Breast epithelium (tissue), 4 donors: Measurements from ENCODE around the gene TBC1D32. TPM values are rescaled to one million over a fixed set of nuclear protein-coding genes. Genes with fewer than 3 reads are reported as not detected.
"Not testable (repeated sequence)": the region's sequence is repeated elsewhere in the genome, so short reads cannot be mapped to it uniquely, and the experiment has no call there.

Experiments used
- DNase-seq, 2 donors: peaks; one replicate each; pipeline ENCODE4 v3.0.0-alpha.2; 2019; ENCODE audit warnings: low spot score in 2 of 2
- H3K27ac ChIP-seq, 2 donors: fragments of 200-600 bp; sonication (generic) in 1 of 2; one replicate each; pipeline ENCODE4 v1.5.1; 2016 to 2019; ENCODE audit warnings: mild to moderate bottlenecking in 1 of 2
- H3K27me3 ChIP-seq, 2 donors: fragments of 200-600 bp; sonication (generic) in 1 of 2; one replicate each; pipeline versions ENCODE4 v1.5.1 to v1.6.0; 2017 to 2019; ENCODE audit warnings: control low read depth in 1 of 2, mild to moderate bottlenecking in 1 of 2
- H3K36me3 ChIP-seq: fragments of 200-600 bp; one replicate; pipeline ENCODE4 v1.5.1; 2019
- H3K4me1 ChIP-seq, 2 donors: fragments of 200-600 bp; sonication (generic); one replicate each; pipeline ENCODE4 v1.5.1; 2016 to 2019; ENCODE audit warnings: control low read depth in 1 of 2
- H3K4me3 ChIP-seq, 3 donors: fragments of 200-600 bp; sonication (generic); 1 replicate in 2 of 3; 2 replicates in 1 of 3; pipeline ENCODE4 v1.5.1; 2016 to 2019; ENCODE audit warnings: mild to moderate bottlenecking in 3 of 3, moderate library complexity in 2 of 3
- H3K9me3 ChIP-seq, 2 donors: fragments of 200-600 bp; sonication (generic) in 1 of 2; one replicate each; pipeline ENCODE4 v1.5.1; 2016 to 2019; ENCODE audit warnings: control low read depth in 1 of 2
- CTCF ChIP-seq, 3 donors: fragments of 450-650 bp; IDR thresholded peaks; one replicate each; pipeline ENCODE4 v1.5.1; 2016 to 2017; ENCODE audit warnings: antibody characterized with exemption in 3 of 3, mild to moderate bottlenecking in 3 of 3, moderate library complexity in 3 of 3
- POLR2A ChIP-seq: fragments of 450-650 bp; IDR thresholded peaks from one replicate; pipeline ENCODE4 v1.6.1; 2016; ENCODE audit warnings: antibody characterized with exemption, mild to moderate bottlenecking, moderate library complexity
- POLR2AphosphoS5 ChIP-seq, 3 donors: sonication (generic); formaldehyde crosslinking; IDR thresholded peaks; one replicate each; pipeline ENCODE4 v1.6.1; 2017; ENCODE audit warnings: antibody characterized with exemption in 3 of 3
- intact Hi-C: fragments of 100-400 bp; cut with DNase I; formaldehyde crosslinking; loops from one replicate; pipeline ENCODE4 v1.15.1; 2023; ENCODE audit warnings: low total_unique reads
- total RNA-seq, 3 donors: library from RNA; depleted of rRNA; stranded (reverse); fragments of >200 nt; gene quantifications; one replicate each; pipeline ENCODE4 v1.1.0, GENCODE V29; 2016

The TBC1D32 gene
- total RNA-seq = 10 to 100 TPM in 2 of 3 donors, 1 to 10 TPM in 1; 5.8 to 26.3 (median 18.7) TPM

GRCh38 chr6:121334299-121335086, at the start of gene TBC1D32:
Gene TBC1D32, minus strand, starts transcription at chr6:121334480. Its CDS starts 50 bp downstream, at chr6:121334430.
- TF ChIP-seq POLR2AphosphoS5 (IDR thresholded peaks at IDR 0.05) (peak; percentile 87 to 93 (median 90)), CTCF (IDR thresholded peaks at IDR 0.05) (peak in 2 of 3 donors; percentile 13 to 21), POLR2A (peak; percentile 7)
- intact Hi-C loops = loop anchor here (5.0 kb wide), 1 partner anchor 1238 kb away; no protein-coding TSS in a partner anchor
- Histone ChIP-seq H3K4me3 (peak within 1 kb of the TSS; percentile 64 to 80 (median 80)), H3K4me1 (no peaks in the 10 kb centered on the region), H3K27ac (peak within 1 kb of the TSS; percentile 98 to 100), H3K27me3 (no peaks in the 10 kb centered on the region), H3K9me3 (no peaks in the 10 kb centered on the region), H3K36me3 (no peaks in the 10 kb centered on the region)
- peak; percentile 86 to 87 for DNase-seq

- Histone ChIP-seq H3K4me3 (no peak overlapping the region), H3K9me3 (no peaks in the 10 kb centered on the region), H3K27me3 (no peaks in the 10 kb centered on the region), H3K36me3 (no peaks in the 10 kb centered on the region), H3K4me1 (no peaks in the 10 kb centered on the region), H3K27ac (no peak overlapping the region)
- TF ChIP-seq POLR2AphosphoS5 (IDR thresholded peaks at IDR 0.05) = no peak
- no peak for TF ChIP-seq POLR2A
- TF ChIP-seq CTCF (IDR thresholded peaks at IDR 0.05) = no peak
- DNase-seq = no peak
- intact Hi-C loops = no loop called here
Measured at GRCh38 chr6:121383478-121383877, 49.2 kb upstream of the TBC1D32 start.

- Histone ChIP-seq H3K4me1 (no peaks in the 10 kb centered on the region), H3K36me3 (no peaks in the 10 kb centered on the region), H3K4me3 (no peak overlapping the region), H3K9me3 (no peaks in the 10 kb centered on the region), H3K27me3 (no peaks in the 10 kb centered on the region), H3K27ac (no peak overlapping the region)
- intact Hi-C loops = no loop called here
- no peak for DNase-seq
- no peak for TF ChIP-seq POLR2A
- TF ChIP-seq POLR2AphosphoS5 (IDR thresholded peaks at IDR 0.05) = no peak
- no peak for TF ChIP-seq CTCF (IDR thresholded peaks at IDR 0.05)
Measured at GRCh38 chr6:121382467-121383121, 48.3 kb upstream of the TBC1D32 start.

- no peaks in the 10 kb centered on the region for H3K4me1 ChIP-seq
- DNase-seq = no peak
- peaks cover 0 to 5% of the 10 kb centered on the region in 2 donors for H3K9me3 ChIP-seq
- no peak for TF ChIP-seq POLR2AphosphoS5 (IDR thresholded peaks at IDR 0.05)
- no peak for TF ChIP-seq POLR2A
- TF ChIP-seq CTCF (IDR thresholded peaks at IDR 0.05) = no peak
- H3K36me3 ChIP-seq = no peaks in the 10 kb centered on the region
- H3K4me3 ChIP-seq = no peak overlapping the region
- intact Hi-C loops = no loop called here
- H3K27ac ChIP-seq = no peak overlapping the region
- H3K27me3 ChIP-seq = no peaks in the 10 kb centered on the region
Measured at GRCh38 chr6:121376411-121376810, 42.1 kb upstream of the TBC1D32 start.

- H3K27ac ChIP-seq, H3K4me3 ChIP-seq, intact Hi-C loops, H3K4me1 ChIP-seq, H3K36me3 ChIP-seq, H3K9me3 ChIP-seq, H3K27me3 ChIP-seq, DNase-seq: not testable (repeated sequence)
Measured at GRCh38 chr6:121374219-121374618, 39.9 kb upstream of the TBC1D32 start.
